ENCODE measurements around the gene ENTREP1.

The ENTREP1 gene

DNA sequence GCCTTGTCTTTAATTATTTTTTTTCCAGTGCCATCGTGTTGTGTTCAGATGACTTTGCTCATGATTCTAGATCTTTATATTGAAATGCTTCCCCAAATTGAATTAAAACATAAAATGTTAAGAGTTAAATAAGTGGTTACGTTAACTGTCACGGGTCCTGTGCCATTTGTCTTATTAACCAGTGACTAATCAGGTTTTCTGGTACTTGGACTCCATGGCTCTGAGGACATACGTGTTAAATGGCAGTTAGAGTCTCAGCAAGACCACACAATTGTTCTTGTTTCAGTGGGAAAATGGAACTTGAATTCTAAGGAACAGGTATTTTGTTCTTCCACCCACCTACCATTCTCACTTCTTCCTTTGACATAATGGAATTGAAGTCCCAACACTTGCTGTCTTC lies 32.8 kb downstream of the ENTREP1 start:
- in situ Hi-C loops (cut with HindIII; ENCODE audit: low sequenced_read_pairs): no loop called here

DNA sequence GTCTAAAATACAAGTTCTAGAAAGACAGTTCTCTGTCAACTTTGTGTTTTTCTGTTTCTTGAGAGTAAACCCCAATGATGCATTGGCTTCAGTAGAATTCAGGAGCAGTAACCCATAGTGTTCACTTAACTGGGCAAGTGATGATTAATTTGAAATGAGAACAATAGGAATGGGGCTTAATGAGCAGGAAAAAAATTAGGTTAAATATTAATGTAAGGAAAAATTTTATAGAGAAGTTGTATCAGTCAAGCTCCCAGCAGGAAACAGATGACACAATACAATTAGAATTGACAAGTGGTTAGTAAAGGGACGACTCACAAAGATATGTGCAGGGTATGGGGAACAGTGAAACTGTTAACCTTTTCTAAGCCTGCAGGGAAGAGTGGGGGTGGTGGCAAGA lies 38.2 kb downstream of the ENTREP1 start:
- in situ Hi-C loops (cut with HindIII; ENCODE audit: low sequenced_read_pairs): no loop called here

DNA sequence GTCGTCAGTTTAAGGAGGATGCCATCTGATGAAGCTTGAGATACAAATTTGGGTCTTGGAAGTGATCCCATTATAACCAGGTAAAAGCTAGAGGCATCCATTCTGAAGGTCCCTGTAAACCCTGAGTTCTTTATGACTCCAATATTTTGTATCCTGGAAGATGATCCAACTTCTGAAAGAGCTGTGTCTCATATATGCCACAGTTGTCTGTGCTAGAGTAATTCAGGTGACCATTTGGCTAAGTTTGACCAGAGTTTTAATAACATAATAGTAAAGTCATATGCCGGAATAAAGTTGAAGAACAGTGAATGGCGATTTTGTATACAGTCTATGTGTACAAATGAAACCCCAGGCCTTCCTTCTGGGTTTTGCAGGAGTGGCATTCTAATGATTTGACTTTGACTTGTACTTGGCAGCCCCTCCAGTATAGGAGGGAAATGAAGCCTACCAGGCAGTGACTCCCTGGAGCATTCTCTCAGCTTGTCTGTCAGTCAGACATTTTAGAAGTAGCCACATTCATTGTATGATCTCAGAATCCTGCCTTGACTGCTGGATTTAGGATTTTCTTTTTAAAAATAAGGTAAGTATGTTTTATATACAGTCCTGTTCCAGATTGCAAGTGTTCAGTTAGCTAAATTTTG lies 39.6 kb downstream of the ENTREP1 start:
- in situ Hi-C loops (cut with HindIII; ENCODE audit: low sequenced_read_pairs): no loop called here

DNA sequence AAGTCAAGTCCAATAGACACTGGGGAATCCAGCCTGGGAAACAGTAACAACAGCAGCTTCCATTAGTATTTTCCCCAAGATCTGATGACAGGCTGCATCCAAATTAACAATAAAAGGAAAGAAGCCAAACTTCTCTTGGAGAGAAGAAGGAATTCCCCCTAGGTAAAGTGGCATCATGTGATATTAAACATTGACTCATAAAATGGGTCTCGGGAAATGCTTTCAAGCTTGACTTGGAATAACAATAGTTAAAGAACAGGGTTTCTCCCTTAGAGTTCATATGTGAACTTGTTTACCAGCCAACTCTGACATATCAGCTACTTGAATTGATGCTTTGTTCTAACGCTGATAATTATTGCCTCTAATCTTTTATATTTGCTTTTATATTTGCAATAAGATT lies 45.4 kb downstream of the ENTREP1 start:
- in situ Hi-C loops (cut with HindIII; ENCODE audit: low sequenced_read_pairs): no loop called here

DNA sequence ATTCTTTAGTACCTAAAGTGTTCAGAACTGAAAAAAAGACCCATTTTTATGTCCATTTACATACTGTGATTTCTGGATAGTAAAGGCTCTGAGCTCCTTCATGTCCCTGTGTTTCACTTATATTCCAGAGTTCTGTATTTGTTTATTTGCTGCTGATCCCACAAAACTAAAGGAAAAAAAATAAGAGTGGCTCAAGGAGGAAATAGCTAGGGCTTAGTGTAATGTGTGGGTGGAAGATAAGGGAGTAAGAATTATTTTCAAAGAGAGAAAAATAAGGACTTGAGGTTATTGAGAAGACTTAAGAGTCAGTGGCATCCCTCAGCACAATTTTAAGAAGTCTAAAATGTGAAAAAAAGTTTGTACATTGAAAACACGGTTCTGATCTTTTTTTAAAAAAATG lies 46.0 kb downstream of the ENTREP1 start:
- in situ Hi-C loops (cut with HindIII; ENCODE audit: low sequenced_read_pairs): no loop called here

DNA sequence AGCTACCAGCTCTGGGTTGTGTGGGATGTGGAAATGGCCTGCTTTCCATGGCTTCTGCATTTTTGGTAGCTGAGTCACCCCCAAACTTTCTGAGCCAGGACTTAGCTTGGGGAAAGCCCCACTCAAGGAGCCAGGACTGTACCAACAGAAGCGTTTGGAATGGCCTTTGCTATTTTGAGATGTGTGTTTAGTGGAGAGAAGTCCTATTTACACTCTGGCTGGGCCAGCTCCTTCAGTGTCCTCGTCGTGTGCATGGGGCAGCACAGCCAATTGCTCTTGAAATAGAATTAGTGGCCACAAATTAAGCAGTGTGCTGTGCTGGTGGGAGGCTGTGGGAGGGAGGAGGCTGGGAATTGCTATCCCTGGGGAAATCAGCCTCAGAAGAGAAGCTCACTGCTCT lies 51.6 kb downstream of the ENTREP1 start:
- in situ Hi-C loops (cut with HindIII; ENCODE audit: low sequenced_read_pairs): no loop called here

DNA sequence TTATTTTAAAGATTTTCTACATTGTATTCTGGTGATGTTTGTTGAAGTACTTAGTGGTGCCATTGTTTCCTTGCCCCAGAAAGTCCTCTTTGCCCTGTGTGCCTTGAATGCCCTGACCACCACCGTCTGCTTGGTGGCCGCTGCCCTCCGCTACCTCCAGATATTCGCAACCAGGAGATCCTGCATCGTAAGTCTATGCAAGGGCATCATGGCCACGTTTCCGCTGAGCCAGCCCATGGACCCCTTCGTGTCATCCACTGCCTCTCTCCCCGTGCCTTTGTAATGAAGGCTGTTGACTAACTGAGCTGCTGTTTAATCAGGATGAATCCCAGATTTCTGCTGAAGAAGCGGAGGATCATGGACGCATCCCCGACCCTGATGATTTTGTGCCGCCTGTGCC lies 52.3 kb downstream of the ENTREP1 start:
- in situ Hi-C loops (cut with HindIII; ENCODE audit: low sequenced_read_pairs): no loop called here

DNA sequence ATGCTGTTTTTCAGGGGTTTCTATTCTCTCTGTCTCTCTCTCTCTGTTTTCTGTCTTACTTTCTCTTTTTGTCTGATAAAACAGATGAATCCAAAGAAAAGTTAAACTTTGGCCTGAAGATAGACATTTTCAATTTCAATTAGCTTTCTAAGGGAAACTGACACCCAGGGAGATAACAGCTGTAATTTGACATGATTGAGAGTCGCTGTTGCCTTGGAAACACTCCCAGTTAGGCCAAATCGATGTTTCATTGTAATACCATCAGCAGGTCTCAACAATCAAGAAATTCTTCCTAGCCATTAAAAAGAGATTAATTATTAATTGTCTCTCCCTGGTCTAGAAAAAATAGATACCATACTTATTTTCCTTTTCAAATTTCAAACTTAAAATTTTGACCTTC lies 53.0 kb downstream of the ENTREP1 start:
- in situ Hi-C loops (cut with HindIII; ENCODE audit: low sequenced_read_pairs): no loop called here

DNA sequence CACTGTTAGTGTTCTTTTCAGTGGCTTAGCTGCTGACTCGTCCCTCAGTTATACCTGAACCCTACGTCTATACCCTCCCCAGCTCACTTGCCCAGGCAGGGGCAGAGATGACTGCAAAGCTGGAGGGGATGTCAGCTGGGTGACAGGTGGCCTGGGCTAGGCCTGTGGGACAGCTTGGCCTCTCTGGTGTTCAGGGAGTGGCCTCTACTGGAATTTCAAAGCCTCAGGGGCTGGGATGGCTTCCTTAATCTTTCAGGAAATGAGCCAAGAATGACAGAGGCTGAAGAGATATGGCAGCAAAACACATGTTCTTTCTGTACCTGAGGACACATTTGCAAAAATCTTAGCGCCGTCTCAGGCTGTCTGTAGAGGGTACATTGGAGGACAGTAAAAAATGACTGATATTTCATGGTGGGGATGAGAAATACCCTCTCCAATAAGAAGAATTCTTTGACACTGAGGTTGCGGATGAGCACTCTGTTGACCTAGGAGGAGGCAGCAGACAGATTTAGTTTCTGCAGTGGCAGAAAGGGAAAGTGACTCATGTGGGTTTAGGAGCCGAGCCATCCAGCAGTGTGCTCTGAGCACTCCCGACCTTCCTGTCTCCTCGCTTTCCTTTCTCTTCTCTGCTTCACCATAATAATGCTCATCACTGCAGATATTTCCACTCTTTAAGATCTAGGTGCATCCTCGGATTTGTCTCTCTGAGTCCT lies 54.4 kb downstream of the ENTREP1 start:
- in situ Hi-C loops (cut with HindIII; ENCODE audit: low sequenced_read_pairs): no loop called here

DNA sequence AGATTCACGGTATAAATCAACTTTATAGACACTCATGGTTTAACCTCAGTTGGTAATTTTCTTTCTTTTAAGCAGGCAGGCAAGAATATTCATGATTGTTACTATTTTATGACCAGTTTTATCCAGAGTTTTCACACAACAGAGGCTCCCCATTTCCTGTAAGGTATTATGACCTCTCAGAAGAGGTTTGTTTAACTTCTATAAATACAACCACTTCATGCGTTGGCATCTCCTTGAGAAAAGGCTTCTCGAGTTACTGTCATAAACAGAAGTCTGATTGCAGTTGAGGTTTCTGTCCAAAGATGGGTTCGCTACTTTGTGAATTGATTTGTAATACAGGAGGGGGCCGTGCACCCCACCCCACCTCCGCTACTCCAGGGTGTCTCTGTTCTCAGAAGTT lies 55.3 kb downstream of the ENTREP1 start:
- in situ Hi-C loops (cut with HindIII; ENCODE audit: low sequenced_read_pairs): no loop called here

DNA sequence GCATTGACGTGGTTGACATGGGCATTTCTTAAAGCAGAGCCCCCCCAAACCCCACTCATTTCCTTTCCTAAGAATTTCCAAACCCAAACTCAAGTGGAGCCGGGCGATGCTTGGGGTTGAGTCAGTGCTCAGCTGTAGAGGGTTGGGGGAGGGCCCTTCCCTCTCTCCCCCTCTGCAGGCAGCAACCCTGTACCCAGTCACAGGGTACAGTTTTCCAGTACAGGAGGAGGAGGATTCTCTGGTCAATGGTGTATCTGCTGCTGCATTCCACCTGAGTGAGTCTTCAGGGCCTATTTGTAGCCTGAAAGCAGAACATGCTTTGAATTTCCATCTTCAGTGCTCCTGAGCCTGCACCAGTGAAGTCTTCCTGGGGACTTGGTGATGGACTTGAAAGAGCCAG lies 55.8 kb downstream of the ENTREP1 start:
- in situ Hi-C loops (cut with HindIII; ENCODE audit: low sequenced_read_pairs): no loop called here

DNA sequence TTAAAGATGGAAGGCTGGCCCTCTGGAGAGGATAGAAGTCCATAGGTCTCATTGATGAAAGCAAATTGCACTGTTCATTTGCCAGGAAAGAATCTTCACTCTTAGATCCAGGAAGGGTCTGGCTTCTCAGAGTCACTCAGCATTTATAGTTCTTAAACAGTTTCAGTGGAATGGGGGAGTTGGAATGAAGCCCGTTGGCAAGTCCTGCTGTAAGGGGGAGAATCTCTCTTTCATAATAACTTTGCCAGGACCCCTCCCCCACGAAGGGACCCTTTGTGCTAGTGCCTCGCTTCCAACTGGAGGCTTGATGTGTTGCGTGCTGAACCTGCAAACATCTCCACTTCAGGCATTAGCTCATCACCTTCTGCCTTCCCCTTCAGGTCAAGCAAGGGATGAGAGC lies 57.1 kb downstream of the ENTREP1 start:
- in situ Hi-C loops (cut with HindIII; ENCODE audit: low sequenced_read_pairs): no loop called here

DNA sequence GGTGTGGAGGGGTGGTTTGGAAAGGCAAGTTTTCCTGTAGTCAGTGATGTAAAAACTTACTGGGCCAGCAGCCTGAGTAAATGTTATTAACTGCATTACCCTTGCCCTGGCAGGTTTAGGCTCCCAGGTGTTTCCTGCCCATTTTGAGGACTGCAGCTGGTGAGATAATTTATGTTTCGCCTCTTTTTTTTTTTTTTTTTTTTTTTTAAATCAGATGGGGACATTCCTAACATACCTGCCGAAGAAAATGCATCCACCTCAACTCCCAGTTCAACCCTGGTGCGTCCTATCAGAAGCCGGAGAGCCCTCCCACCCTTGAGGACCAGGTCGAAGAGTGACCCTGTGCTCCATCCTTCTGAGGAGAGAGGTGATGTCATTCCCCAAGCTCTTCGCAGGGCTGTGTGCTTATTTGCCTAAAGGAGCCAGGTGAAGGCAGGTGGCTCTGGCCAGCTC lies 60.6 kb downstream of the ENTREP1 start:
- in situ Hi-C loops (cut with HindIII; ENCODE audit: low sequenced_read_pairs): no loop called here

DNA sequence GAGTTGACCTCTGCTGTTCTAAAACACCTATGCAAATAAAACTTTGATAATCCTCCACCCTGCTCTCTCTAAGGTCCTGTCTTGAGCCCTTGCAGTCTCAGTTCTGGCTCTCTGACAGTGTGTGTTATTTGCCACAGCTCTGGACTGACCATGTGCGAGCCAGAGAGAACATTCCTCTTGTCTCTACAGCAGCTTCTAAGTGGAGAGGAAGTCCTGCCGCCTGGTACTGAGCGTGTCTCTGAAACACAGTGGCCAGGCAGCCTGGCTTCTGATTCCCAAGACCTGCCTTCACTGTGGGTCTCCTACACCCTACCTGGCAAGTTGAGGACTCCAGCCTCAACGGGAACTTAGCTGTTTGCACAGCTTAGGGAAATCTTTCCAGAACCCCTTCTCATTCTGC lies 61.6 kb downstream of the ENTREP1 start:
- in situ Hi-C loops (cut with HindIII; ENCODE audit: low sequenced_read_pairs): no loop called here

DNA sequence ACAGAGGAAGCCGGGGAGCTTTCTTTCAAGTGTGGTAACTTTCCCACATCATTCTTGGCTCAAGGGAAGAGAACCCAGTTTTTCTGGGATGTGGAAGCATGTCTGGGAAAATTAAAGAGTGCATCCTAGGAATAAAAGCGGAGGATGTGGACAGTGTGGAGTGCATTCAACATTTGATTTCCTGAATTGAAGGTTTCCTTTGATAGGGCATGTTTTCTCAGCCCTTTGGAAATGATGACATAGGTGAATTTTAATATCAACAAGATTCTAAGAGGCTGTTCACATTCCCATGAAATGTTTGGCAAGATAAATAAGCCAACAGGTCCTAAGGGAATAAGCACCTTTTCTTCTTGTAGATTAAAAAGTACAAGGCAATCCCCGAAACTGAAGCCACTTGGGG lies 63.6 kb downstream of the ENTREP1 start:
- in situ Hi-C loops (cut with HindIII; ENCODE audit: low sequenced_read_pairs): no loop called here

DNA sequence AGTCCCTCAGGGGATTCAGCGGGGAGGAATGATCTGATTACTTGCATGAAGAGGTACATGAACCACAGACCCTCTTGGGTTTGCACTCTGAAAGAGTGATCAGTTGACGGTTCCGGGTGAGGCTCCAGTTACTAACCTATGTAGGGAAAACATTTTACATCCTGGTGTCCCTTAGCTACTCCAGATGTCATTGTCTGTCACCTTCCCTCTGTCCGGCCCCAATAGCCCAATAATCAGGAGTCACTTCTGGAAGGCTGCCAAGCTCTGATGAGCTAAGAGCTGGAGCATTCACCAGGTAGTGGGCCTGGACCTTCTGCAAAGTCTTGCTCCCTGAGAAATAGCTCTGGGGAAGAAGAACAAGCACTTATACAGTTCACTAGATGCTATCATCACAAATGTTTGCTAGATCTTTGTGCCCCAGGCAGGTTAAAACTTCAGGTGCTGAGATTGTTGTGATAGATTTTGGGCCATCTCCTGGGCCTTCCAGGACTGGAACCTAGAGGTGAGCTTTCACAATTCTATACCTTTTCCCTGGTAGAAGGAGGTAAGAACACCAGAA lies 64.5 kb downstream of the ENTREP1 start:
- in situ Hi-C loops (cut with HindIII; ENCODE audit: low sequenced_read_pairs): no loop called here

DNA sequence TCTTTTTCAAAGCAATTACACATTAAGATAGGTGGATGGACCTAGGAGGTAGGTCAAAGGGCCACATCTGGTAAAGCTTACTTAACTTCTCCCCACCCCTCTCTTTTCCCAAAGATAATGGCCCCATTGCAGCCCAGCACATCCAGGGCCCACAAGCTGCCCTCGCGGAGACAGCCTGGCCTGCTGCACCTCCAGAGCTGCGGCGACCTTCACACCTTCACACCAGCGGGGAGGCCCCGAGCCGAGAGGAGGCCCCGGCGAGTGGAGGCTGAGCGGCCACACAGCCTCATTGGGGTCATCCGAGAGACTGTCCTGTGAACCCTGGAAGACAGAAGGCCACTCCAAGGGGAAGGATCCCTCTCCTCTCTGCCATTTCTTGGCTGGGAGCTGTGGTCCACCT lies 66.5 kb downstream of the ENTREP1 start:
- in situ Hi-C loops (cut with HindIII; ENCODE audit: low sequenced_read_pairs): no loop called here

DNA sequence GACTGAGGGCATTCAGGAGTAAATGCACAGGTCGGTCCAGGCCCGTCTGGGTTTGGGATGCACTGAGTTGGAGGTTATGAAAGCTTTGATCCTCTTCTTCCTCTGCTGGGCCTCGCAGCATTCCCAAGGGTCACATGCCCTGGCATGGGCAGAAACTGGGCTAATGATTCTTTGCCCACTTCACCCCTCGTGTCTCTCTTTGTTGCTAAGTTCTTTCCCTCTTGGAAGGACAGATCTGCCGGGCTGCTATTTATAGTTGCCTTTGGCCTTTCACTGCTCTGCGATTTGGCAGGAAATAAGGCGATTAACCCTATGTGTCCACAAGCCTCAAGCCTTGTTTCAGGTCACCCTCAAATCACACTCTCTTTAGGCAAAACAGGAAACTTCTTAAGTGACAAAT lies 66.9 kb downstream of the ENTREP1 start:
- in situ Hi-C loops (cut with HindIII; ENCODE audit: low sequenced_read_pairs): no loop called here

DNA sequence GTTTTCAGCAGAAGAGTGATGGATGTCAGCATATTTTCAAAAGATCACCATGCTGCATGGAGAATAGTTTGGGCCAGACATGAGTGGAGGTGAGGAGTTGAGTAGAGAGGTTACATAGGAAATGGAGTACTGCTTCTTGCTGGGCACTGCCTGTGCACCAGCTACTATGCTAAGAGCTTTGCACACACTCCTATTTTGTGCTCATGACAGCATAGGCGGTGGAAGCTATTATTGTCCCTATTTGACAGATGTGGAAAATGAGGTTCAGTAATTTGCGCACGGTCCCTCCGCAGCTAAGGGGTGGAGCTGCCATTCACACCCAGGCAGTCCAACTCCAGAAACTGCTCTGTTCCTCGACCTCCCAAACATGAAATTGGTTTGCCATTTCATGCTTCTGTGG lies 67.8 kb downstream of the ENTREP1 start:
- in situ Hi-C loops (cut with HindIII; ENCODE audit: low sequenced_read_pairs): no loop called here

DNA sequence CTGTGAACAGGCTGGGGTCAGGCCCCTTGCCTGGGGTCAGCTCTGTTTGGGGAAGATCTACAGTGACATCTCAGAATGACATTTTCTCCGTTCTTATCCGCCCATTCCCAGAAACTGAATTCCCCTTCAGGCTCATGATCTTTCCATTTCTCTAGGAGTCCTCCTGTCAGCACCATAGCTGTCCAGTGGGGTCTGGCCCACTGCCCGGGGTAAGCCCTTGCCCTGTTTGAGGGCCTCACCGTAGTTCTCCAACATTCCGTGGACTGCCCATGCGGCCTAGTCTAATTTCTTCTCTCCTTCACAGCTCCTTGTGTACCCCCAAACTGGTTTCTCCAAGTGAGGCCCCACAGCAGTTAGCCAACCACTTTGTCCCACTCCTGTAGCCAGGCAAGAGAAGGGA lies 68.4 kb downstream of the ENTREP1 start:
- in situ Hi-C loops (cut with HindIII; ENCODE audit: low sequenced_read_pairs): no loop called here

DNA sequence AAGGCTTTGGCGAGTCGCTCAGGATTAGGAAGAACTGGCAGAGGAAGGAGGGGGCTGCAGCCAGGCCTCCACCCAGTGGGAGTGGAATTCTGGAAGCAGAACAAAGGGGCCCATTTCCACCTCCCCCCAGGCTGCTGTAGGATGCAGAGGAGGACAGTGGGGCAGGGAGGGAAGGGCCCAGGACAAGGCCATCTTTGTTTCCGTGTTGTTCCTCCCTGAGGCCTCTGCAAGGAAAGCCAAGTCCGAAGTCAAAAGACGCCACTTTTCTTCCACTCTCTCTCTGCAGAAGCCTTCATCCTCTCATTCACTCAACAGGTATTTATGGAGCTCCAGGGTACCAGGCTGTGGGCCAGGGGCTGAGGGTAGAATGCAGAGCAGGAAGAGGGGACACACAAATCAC lies 70.7 kb downstream of the ENTREP1 start:
- in situ Hi-C loops (cut with HindIII; ENCODE audit: low sequenced_read_pairs): no loop called here

DNA sequence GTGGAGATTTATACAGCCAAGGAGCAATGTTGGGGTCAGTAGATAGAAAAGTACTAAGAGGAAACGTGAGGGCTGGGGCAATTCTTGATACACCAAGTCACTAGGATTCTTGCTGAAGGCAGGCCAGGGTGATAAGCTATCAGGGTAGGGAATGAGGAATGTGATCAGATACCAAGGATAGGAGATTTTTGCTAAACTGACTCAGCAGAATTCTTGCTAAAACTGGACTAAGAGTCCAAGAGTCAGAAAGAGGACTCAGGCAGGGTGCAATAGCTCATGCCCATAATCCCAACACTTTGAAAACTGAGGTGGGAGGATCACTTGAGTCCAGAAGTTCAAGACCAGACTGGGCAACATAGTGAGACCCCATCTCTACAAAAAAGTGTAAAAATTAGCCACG lies 71.7 kb downstream of the ENTREP1 start:
- in situ Hi-C loops (cut with HindIII; ENCODE audit: low sequenced_read_pairs): no loop called here
